GM18508 (cell line): ENCODE results near the gene PAQR5.

Source experiments
- ATAC-seq: cut with Tn5 transposase; IDR thresholded peaks from one replicate; pipeline ENCODE4 v1.9.1; 2021; ENCODE audit warnings: moderate number of reproducible peaks; ENCODE audit not compliant: insufficient read depth, unreplicated experiment

PAQR5 gene

GRCh38 chr15:69388260-69388705, 89.6 kb downstream of the PAQR5 start:
- no peak for ATAC-seq

GRCh38 chr15:69389426-69389825, 90.7 kb downstream of the PAQR5 start:
- ATAC-seq: no peak

GRCh38 chr15:69390575-69390974, 91.9 kb downstream of the PAQR5 start:
- ATAC-seq: no peak

GRCh38 chr15:69391046-69391757, 92.5 kb downstream of the PAQR5 start:
- no peak for ATAC-seq

- no peak for ATAC-seq
These were observed 93.6 kb downstream of the PAQR5 start for GRCh38 chr15:69392352-69392751.

- no peak for ATAC-seq
These were observed 95.2 kb downstream of the PAQR5 start for GRCh38 chr15:69393831-69394491.

GRCh38 chr15:69394556-69395282, 96.0 kb downstream of the PAQR5 start:
- ATAC-seq: no peak

GRCh38 chr15:69395460-69395859, 96.7 kb downstream of the PAQR5 start:
- no peak for ATAC-seq

GRCh38 chr15:69395991-69396390, 97.3 kb downstream of the PAQR5 start:
- no peak for ATAC-seq

- no peak for ATAC-seq
These were observed 99.8 kb downstream of the PAQR5 start for GRCh38 chr15:69398491-69398891.

GRCh38 chr15:69400850-69401249, 102.1 kb downstream of the PAQR5 start:
- no peak for ATAC-seq

- ATAC-seq: no peak
These were observed 104.1 kb downstream of the PAQR5 start for GRCh38 chr15:69402816-69403215.

GRCh38 chr15:69403594-69403993, 104.9 kb downstream of the PAQR5 start:
- ATAC-seq: no peak

- ATAC-seq: no peak
These were observed 106.4 kb downstream of the PAQR5 start for GRCh38 chr15:69405110-69405509.

- ATAC-seq: no peak
These were observed 109.1 kb downstream of the PAQR5 start for GRCh38 chr15:69407719-69408400.

GRCh38 chr15:69408841-69409240, 110.1 kb downstream of the PAQR5 start:
- ATAC-seq: no peak

- no peak for ATAC-seq
These were observed 111.6 kb downstream of the PAQR5 start for GRCh38 chr15:69410248-69410874.

- no peak for ATAC-seq
These were observed 113.6 kb downstream of the PAQR5 start for GRCh38 chr15:69412274-69412673.

GRCh38 chr15:69412701-69413100, 114.0 kb downstream of the PAQR5 start:
- no peak for ATAC-seq
